Measurements from ENCODE around the gene KIF26B.

The KIF26B gene

GRCh38 chr1:245248231-245248731 is 93.5 kb downstream of the KIF26B start:
- no peaks in the 10 kb centered on the region for H3K36me3 ChIP-seq (ENCODE audit: control insufficient read depth, insufficient read depth, low read length)
- no peak overlapping the region for H3K27ac ChIP-seq (ENCODE audit: insufficient read depth, low read depth, low read length, poor library complexity, severe bottlenecking)
- no peak overlapping the region for H3K4me3 ChIP-seq (ENCODE audit: insufficient read depth, low read depth, low read length)
- 94 to 95% methylated on average over 18 of the region's 18 CpGs for WGBS, 2 experiments
- no peaks in the 10 kb centered on the region for H3K9me3 ChIP-seq (ENCODE audit: control insufficient read depth, low read length)
- H3K27me3 ChIP-seq (ENCODE audit: control insufficient read depth, insufficient read depth, low read length, poor library complexity, severe bottlenecking), result no peaks in the 10 kb centered on the region
- H3K4me1 ChIP-seq (ENCODE audit: control insufficient read depth, insufficient read depth, low read length), result no peaks in the 10 kb centered on the region

DNA sequence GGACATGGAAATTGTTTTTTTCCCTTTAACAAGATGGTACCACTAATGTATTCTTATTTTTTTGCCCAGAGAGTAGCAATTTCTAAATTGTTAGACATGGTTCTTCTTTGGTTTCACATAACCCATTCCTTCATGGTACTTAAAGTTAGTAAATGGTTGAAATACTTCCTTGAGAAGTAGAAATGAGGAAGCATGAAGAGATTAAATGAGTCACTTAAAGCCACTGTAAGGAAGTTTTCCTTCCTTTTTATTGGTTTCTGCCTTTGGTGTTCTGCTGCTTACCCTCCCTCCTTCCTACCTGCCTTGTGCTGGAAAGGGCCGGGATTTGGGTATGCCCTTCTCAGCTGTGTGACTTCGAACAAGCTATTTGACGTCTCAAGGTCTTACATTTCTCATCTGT is 101.0 kb downstream of the KIF26B start:
- no peaks in the 10 kb centered on the region for H3K36me3 ChIP-seq (ENCODE audit: control insufficient read depth, insufficient read depth, low read length)
- no peak overlapping the region for H3K27ac ChIP-seq (ENCODE audit: insufficient read depth, low read depth, low read length, poor library complexity, severe bottlenecking)
- WGBS, 2 experiments, result 90 to 91% methylated on average over 3 of the region's 3 CpGs
- H3K4me1 ChIP-seq (ENCODE audit: control insufficient read depth, insufficient read depth, low read length), result peaks cover 5% of the 10 kb centered on the region
- no peaks in the 10 kb centered on the region for H3K9me3 ChIP-seq (ENCODE audit: control insufficient read depth, low read length)
- no peaks in the 10 kb centered on the region for H3K27me3 ChIP-seq (ENCODE audit: control insufficient read depth, insufficient read depth, low read length, poor library complexity, severe bottlenecking)
- H3K4me3 ChIP-seq (ENCODE audit: insufficient read depth, low read depth, low read length), result no peak overlapping the region

DNA sequence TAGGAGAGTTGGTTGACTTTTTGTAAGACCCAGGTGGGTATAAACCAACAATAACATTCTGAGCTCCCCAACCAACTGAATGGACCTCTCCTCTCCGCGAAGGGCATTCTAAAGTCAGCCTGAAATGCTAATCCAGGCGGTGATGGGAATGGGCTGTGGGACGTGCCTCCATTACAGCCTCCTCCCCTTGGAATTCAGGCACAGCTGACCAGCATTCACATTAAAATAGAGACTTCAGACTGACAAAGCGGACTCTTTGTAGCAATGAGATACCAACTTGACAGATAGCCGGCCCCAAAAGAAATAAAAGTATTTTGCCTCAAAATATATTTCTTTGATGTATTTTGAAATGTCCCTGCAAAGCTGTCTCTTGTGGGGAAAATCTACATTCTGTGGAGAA is 101.7 kb downstream of the KIF26B start:
- Histone ChIP-seq H3K4me3 (ENCODE audit: insufficient read depth, low read depth, low read length) (no peak overlapping the region), H3K27ac (ENCODE audit: insufficient read depth, low read depth, low read length, poor library complexity, severe bottlenecking) (no peak overlapping the region)
- 6 to 10% methylated on average over 6 of the region's 6 CpGs for WGBS, 2 experiments

GRCh38 chr1:245258271-245258920 is 103.6 kb downstream of the KIF26B start:
- Histone ChIP-seq H3K9me3 (ENCODE audit: control insufficient read depth, low read length) (no peaks in the 10 kb centered on the region), H3K36me3 (ENCODE audit: control insufficient read depth, insufficient read depth, low read length) (no peaks in the 10 kb centered on the region), H3K4me3 (ENCODE audit: insufficient read depth, low read depth, low read length) (no peak overlapping the region), H3K27ac (ENCODE audit: insufficient read depth, low read depth, low read length, poor library complexity, severe bottlenecking) (no peak overlapping the region), H3K27me3 (ENCODE audit: control insufficient read depth, insufficient read depth, low read length, poor library complexity, severe bottlenecking) (no peaks in the 10 kb centered on the region), H3K4me1 (ENCODE audit: control insufficient read depth, insufficient read depth, low read length) (peaks cover 5% of the 10 kb centered on the region)
- 93 to 94% methylated on average over 12 of the region's 12 CpGs for WGBS, 2 experiments

More for the DNA sequence above, 101.7 kb downstream of the KIF26B start:
- Histone ChIP-seq H3K9me3 (ENCODE audit: control insufficient read depth, low read length) (no peaks in the 10 kb centered on the region), H3K27me3 (ENCODE audit: control insufficient read depth, insufficient read depth, low read length, poor library complexity, severe bottlenecking) (no peaks in the 10 kb centered on the region), H3K4me1 (ENCODE audit: control insufficient read depth, insufficient read depth, low read length) (peaks cover 5% of the 10 kb centered on the region), H3K36me3 (ENCODE audit: control insufficient read depth, insufficient read depth, low read length) (no peaks in the 10 kb centered on the region)

DNA sequence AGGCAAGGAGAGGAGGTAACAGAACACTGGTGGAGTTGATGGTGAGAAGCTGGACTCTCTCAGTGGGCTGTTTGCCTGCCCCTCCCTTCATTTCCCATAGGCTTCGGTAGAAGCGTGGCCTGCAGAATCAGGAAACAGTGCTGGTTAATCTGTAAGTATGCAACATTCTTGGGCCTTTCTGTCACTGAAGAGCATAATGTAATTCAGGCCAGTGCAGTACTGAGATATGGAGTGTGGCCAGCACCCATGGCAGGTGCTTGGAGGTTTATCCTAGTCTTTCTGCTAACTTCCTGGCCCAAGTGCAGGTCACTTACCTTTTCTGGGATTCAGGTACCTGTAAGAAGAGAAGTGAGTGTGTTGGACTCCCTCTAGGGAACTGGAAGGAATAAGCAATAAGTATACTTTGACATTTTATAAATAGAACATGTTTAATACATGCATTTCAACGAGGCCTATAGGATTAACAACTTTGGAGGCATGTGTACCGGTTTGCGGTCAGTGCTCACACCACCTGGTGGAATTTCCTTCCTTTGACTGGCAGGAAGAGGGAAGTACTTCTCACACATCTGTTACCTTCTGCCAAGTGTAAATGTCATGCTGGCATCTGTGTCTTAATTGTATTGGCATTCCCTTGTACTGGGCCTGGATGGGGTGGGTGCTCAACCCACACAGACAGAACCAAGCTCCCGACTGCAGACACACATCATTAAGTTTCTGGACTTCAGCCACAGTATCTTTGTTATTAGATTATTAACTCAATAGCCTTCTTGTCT is 105.5 kb downstream of the KIF26B start:
- 87 to 89% methylated on average over 6 of the region's 6 CpGs for WGBS, 2 experiments
- H3K27ac ChIP-seq (ENCODE audit: insufficient read depth, low read depth, low read length, poor library complexity, severe bottlenecking), result no peak overlapping the region

DNA sequence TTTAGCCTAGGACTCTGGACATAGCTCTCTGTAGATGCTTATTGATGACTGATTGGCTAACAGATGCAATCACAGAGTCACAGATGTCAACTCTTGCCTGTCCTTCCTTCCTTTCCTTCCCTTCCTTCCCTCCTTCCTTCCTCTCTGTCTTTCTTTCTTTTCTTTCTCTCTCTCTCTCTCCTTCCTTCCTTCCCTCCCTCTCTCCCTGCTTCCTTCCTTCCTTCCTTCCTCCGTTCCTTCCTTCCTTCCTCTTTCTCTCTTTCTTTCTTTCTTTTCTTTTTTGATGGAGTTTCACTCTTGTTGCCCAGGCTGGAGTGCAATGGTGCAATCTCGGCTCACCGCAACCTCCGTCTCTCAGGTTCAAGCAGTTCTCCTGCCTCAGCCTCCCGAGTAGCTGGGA is 106.1 kb downstream of the KIF26B start:
- Histone ChIP-seq H3K4me3 (ENCODE audit: insufficient read depth, low read depth, low read length) (no peak overlapping the region), H3K27ac (ENCODE audit: insufficient read depth, low read depth, low read length, poor library complexity, severe bottlenecking) (no peak overlapping the region), H3K36me3 (ENCODE audit: control insufficient read depth, insufficient read depth, low read length) (no peaks in the 10 kb centered on the region), H3K4me1 (ENCODE audit: control insufficient read depth, insufficient read depth, low read length) (peaks cover 5% of the 10 kb centered on the region), H3K27me3 (ENCODE audit: control insufficient read depth, insufficient read depth, low read length, poor library complexity, severe bottlenecking) (no peaks in the 10 kb centered on the region), H3K9me3 (ENCODE audit: control insufficient read depth, low read length) (no peaks in the 10 kb centered on the region)
- WGBS, 2 experiments, result 95% methylated on average over 5 of the region's 5 CpGs

More for the DNA sequence above, 105.5 kb downstream of the KIF26B start:
- peaks cover 5% of the 10 kb centered on the region for H3K4me1 ChIP-seq (ENCODE audit: control insufficient read depth, insufficient read depth, low read length)
- H3K27me3 ChIP-seq (ENCODE audit: control insufficient read depth, insufficient read depth, low read length, poor library complexity, severe bottlenecking), result no peaks in the 10 kb centered on the region
- H3K36me3 ChIP-seq (ENCODE audit: control insufficient read depth, insufficient read depth, low read length), result no peaks in the 10 kb centered on the region
- H3K9me3 ChIP-seq (ENCODE audit: control insufficient read depth, low read length), result no peaks in the 10 kb centered on the region
- H3K4me3 ChIP-seq (ENCODE audit: insufficient read depth, low read depth, low read length), result no peak overlapping the region

- Histone ChIP-seq H3K36me3 (ENCODE audit: control insufficient read depth, insufficient read depth, low read length) (no peaks in the 10 kb centered on the region), H3K4me3 (ENCODE audit: insufficient read depth, low read depth, low read length) (no peak overlapping the region), H3K9me3 (ENCODE audit: control insufficient read depth, low read length) (no peaks in the 10 kb centered on the region), H3K27me3 (ENCODE audit: control insufficient read depth, insufficient read depth, low read length, poor library complexity, severe bottlenecking) (no peaks in the 10 kb centered on the region), H3K27ac (ENCODE audit: insufficient read depth, low read depth, low read length, poor library complexity, severe bottlenecking) (no peak overlapping the region), H3K4me1 (ENCODE audit: control insufficient read depth, insufficient read depth, low read length) (no peaks in the 10 kb centered on the region)
- WGBS, 2 experiments, result 90 to 96% methylated on average over 7 of the region's 7 CpGs
Measured at GRCh38 chr1:245261786-245262185, 107.0 kb downstream of the KIF26B start.

- WGBS, 2 experiments, result 87 to 92% methylated on average over 5 of the region's 5 CpGs
- Histone ChIP-seq H3K9me3 (ENCODE audit: control insufficient read depth, low read length) (no peaks in the 10 kb centered on the region), H3K27me3 (ENCODE audit: control insufficient read depth, insufficient read depth, low read length, poor library complexity, severe bottlenecking) (no peaks in the 10 kb centered on the region), H3K4me1 (ENCODE audit: control insufficient read depth, insufficient read depth, low read length) (no peaks in the 10 kb centered on the region), H3K4me3 (ENCODE audit: insufficient read depth, low read depth, low read length) (no peak overlapping the region), H3K36me3 (ENCODE audit: control insufficient read depth, insufficient read depth, low read length) (no peaks in the 10 kb centered on the region), H3K27ac (ENCODE audit: insufficient read depth, low read depth, low read length, poor library complexity, severe bottlenecking) (no peak overlapping the region)
Measured at GRCh38 chr1:245263529-245264095, 108.8 kb downstream of the KIF26B start.

- no peaks in the 10 kb centered on the region for H3K27me3 ChIP-seq (ENCODE audit: control insufficient read depth, insufficient read depth, low read length, poor library complexity, severe bottlenecking)
- H3K9me3 ChIP-seq (ENCODE audit: control insufficient read depth, low read length), result no peaks in the 10 kb centered on the region
- H3K27ac ChIP-seq (ENCODE audit: insufficient read depth, low read depth, low read length, poor library complexity, severe bottlenecking), result no peak overlapping the region
- H3K36me3 ChIP-seq (ENCODE audit: control insufficient read depth, insufficient read depth, low read length), result no peaks in the 10 kb centered on the region
- H3K4me1 ChIP-seq (ENCODE audit: control insufficient read depth, insufficient read depth, low read length), result no peaks in the 10 kb centered on the region
- WGBS, 2 experiments, result 89 to 95% methylated on average over 1 to 4 of the region's 4 CpGs
- no peak overlapping the region for H3K4me3 ChIP-seq (ENCODE audit: insufficient read depth, low read depth, low read length)
Measured at GRCh38 chr1:245264226-245264625, 109.4 kb downstream of the KIF26B start.

GRCh38 chr1:245266105-245266504 is 111.3 kb downstream of the KIF26B start:
- Histone ChIP-seq H3K36me3 (ENCODE audit: control insufficient read depth, insufficient read depth, low read length) (no peaks in the 10 kb centered on the region), H3K4me3 (ENCODE audit: insufficient read depth, low read depth, low read length) (no peak overlapping the region), H3K27me3 (ENCODE audit: control insufficient read depth, insufficient read depth, low read length, poor library complexity, severe bottlenecking) (no peaks in the 10 kb centered on the region), H3K4me1 (ENCODE audit: control insufficient read depth, insufficient read depth, low read length) (no peaks in the 10 kb centered on the region), H3K9me3 (ENCODE audit: control insufficient read depth, low read length) (no peaks in the 10 kb centered on the region), H3K27ac (ENCODE audit: insufficient read depth, low read depth, low read length, poor library complexity, severe bottlenecking) (no peak overlapping the region)
